Dendritic cell treated with granulocyte-macrophage colony-stimulating factor and Interleukin-4, amounts not matched to agents 40 ng/mL and 50 ng/mL, for 4 days (primary cell): Measurements from ENCODE around the gene ABI3.
A peak's percentile ranks its signal among the peaks of the same experiment; 100 is the strongest.

Experiments
- H3K27ac Mint-ChIP-seq: one replicate; pipeline ENCODE4 v1.8.0; 2022; ENCODE audit warnings: mild to moderate bottlenecking, mixed read lengths
- H3K27me3 Mint-ChIP-seq: one replicate; pipeline ENCODE4 v1.8.0; 2022; ENCODE audit warnings: mild to moderate bottlenecking, mixed read lengths
- H3K36me3 Mint-ChIP-seq: one replicate; pipeline ENCODE4 v1.8.0; 2022; ENCODE audit warnings: low read depth, mixed read lengths
- H3K4me1 Mint-ChIP-seq: one replicate; pipeline ENCODE4 v1.8.0; 2022; ENCODE audit warnings: low read depth, mixed read lengths
- H3K4me3 Mint-ChIP-seq: one replicate; pipeline ENCODE4 v1.8.0; 2022; ENCODE audit warnings: mild to moderate bottlenecking, moderate library complexity, mixed read lengths
- H3K9me3 Mint-ChIP-seq: one replicate; pipeline ENCODE4 v1.8.0; 2022; ENCODE audit warnings: mixed read lengths
- intact Hi-C: fragments of 100-400 bp; cut with micrococcal nuclease; formaldehyde crosslinking; loops from one replicate; pipeline ENCODE4 v1.15.0; 2022

The ABI3 gene

DNA sequence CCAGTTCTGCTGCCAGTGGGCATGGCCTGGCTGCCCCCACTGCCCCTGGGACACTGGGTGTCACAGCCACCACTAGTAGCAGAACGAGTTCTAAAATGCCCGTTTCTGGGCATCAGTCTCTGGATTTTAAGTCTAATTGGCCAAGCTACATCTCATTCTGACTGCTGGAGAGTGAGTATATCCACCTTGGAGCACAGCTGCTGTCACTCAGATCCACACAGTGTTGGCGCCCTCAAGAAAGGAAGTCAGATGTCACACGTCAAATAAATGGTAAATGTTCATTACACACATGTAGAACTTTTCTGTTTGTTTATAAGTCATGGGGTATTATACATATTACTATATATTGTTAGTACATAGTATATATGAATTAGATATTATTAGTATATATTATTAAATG, 19.6 kb upstream of the ABI3 start:
- Mint-ChIP-seq H3K27me3 (peaks cover 1% of the 10 kb centered on the region), H3K27ac (no peak overlapping the region), H3K9me3 (peaks cover 5% of the 10 kb centered on the region), H3K4me1 (peaks cover 38% of the 10 kb centered on the region), H3K4me3 (no peak overlapping the region), H3K36me3 (peaks cover 9% of the 10 kb centered on the region)
- intact Hi-C loops, result no loop called here

- H3K9me3 Mint-ChIP-seq, result no peaks in the 10 kb centered on the region
- peaks cover 7% of the 10 kb centered on the region for H3K36me3 Mint-ChIP-seq
- intact Hi-C loops, result no loop called here
- H3K27ac Mint-ChIP-seq, result peak overlapping the region; percentile 97
- H3K27me3 Mint-ChIP-seq, result no peaks in the 10 kb centered on the region
- peak overlapping the region; percentile 86 for H3K4me3 Mint-ChIP-seq
- H3K4me1 Mint-ChIP-seq, result peaks cover 43% of the 10 kb centered on the region
These were observed 19.0 kb upstream of the ABI3 start for GRCh38 chr17:49191409-49191916.

DNA sequence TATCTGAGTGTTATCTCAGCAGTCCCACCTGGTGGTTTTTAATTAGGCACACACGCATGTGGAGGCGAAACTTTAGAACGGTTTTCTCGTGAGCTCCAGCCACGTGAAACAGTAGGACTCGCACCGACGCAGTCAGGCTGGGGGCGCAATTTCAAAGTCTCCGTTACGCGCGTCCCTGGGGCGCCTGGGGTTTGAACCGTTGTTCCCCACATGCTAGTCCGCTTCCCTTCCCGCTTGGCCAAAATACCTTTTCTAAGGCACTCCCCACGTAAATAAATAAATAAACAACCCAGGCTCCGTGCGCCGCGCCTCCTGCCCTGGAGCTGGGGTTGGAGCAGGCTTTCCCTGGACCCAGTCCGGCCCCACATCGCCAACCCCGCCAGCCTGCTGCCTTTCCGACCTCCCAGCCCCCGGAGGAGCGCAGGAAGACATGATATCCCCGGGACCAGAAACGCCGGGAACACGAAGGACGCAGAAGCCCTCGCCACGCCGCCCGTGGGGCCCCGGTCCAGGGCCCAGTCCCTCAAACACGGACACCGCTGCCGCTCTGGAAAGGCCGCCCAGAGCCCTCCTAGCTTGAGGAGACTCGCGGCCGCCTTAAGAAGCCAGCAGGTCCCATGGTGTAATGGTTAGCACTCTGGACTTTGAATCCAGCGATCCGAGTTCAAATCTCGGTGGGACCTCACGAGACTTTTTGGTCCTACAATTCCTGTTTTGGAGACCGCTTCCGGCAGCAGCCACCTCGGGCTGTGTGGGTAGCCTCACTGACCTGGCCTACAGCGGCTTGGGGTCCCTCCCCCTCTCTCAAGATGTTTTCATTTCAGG, 18.4 kb upstream of the ABI3 start:
- Mint-ChIP-seq H3K4me3 (peak overlapping the region; percentile 86), H3K36me3 (peaks cover 7% of the 10 kb centered on the region), H3K9me3 (no peaks in the 10 kb centered on the region), H3K4me1 (peaks cover 46% of the 10 kb centered on the region), H3K27me3 (no peaks in the 10 kb centered on the region), H3K27ac (peak overlapping the region; percentile 97)
- intact Hi-C loops, result loop anchor here (2.0 kb wide), 1 partner anchor 27 kb away; no protein-coding TSS in a partner anchor

DNA sequence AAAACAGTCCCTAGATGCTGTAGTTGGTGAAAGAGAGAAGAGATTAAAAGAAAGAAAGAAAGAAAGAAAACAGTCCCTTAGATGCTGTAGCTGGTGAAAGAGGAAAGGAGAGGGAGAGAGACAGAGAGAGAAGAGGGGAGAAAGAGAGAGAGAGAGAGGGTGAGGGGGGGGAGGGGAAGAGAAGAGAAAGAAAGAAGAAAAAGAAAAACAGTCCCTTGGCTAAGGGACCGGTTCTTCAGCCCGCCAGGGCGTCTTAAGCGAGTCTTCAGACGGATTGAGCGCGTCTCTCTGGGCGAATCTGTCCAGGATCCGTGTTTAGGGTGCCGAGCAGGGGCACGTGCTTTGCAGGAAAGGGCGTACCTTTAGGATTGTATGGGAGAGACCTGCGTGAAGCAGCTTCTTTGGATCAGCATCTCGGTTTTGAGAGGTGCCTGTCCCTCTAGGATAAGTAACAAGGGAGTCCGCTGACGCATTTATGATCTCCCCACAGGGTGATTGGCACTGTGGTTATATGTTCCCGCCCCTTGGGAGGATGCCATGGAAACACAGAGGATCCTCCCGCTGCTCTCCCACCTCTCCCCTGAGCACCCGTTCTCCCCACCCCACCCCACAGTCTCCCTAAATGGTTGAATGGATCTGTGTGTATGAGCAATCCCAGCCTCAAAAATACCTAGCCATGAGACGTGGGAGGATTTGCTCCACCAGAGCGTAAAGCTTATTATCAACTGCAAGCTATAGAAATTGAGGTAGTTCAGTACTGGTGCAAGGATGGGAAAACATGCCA, 16.8 kb upstream of the ABI3 start:
- intact Hi-C loops, result loop anchor here (2.0 kb wide), 1 partner anchor 25 kb away; no protein-coding TSS in a partner anchor
- Mint-ChIP-seq H3K4me1 (peaks cover 46% of the 10 kb centered on the region), H3K4me3 (peak overlapping the region; percentile 86), H3K27ac (peak overlapping the region; percentile 97), H3K27me3 (no peaks in the 10 kb centered on the region), H3K36me3 (peaks cover 7% of the 10 kb centered on the region), H3K9me3 (no peaks in the 10 kb centered on the region)

- Mint-ChIP-seq H3K4me1 (peaks cover 46% of the 10 kb centered on the region), H3K4me3 (no peak overlapping the region), H3K36me3 (peaks cover 7% of the 10 kb centered on the region), H3K9me3 (no peaks in the 10 kb centered on the region), H3K27ac (peak overlapping the region; percentile 97), H3K27me3 (no peaks in the 10 kb centered on the region)
- intact Hi-C loops, result no loop called here
These were observed 16.3 kb upstream of the ABI3 start for GRCh38 chr17:49194297-49194607.

- Mint-ChIP-seq H3K36me3 (peaks cover 7% of the 10 kb centered on the region), H3K27ac (no peak overlapping the region), H3K4me3 (no peak overlapping the region), H3K27me3 (no peaks in the 10 kb centered on the region), H3K9me3 (no peaks in the 10 kb centered on the region), H3K4me1 (peaks cover 49% of the 10 kb centered on the region)
- intact Hi-C loops, result no loop called here
These were observed 14.8 kb upstream of the ABI3 start for GRCh38 chr17:49195751-49196150.

GRCh38 chr17:49196520-49196919, 14.0 kb upstream of the ABI3 start:
- H3K27ac Mint-ChIP-seq, result peak overlapping the region; percentile 30
- no peaks in the 10 kb centered on the region for H3K27me3 Mint-ChIP-seq
- peaks cover 48% of the 10 kb centered on the region for H3K4me1 Mint-ChIP-seq
- peaks cover 7% of the 10 kb centered on the region for H3K36me3 Mint-ChIP-seq
- no peaks in the 10 kb centered on the region for H3K9me3 Mint-ChIP-seq
- intact Hi-C loops, result no loop called here
- no peak overlapping the region for H3K4me3 Mint-ChIP-seq

GRCh38 chr17:49197346-49197998, 13.0 kb upstream of the ABI3 start:
- peaks cover 3% of the 10 kb centered on the region for H3K27me3 Mint-ChIP-seq

DNA sequence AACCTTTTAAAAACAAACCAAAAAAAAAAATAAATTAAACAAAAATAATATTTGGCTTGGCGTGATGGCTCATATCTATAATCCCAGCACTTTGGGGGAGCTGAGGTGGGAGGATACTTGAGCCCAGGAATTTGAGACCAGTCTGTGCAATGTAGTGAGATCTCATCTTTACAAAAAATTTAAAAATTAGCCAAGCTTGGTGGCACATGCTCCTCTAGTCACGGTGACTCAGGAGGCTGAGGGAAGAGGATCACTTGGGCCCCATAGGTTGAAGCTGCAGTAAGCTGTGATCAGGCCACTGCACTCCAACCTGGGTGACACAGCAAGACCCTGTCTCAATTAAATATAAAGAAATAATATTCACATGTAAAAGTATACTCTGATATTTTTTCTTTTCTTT, 12.3 kb upstream of the ABI3 start:
- intact Hi-C loops, result no loop called here
- Mint-ChIP-seq H3K36me3 (no peaks in the 10 kb centered on the region), H3K27ac (peak overlapping the region; percentile 8), H3K27me3 (peaks cover 3% of the 10 kb centered on the region), H3K9me3 (no peaks in the 10 kb centered on the region), H3K4me3 (no peak overlapping the region), H3K4me1 (peaks cover 49% of the 10 kb centered on the region)

More at GRCh38 chr17:49197346-49197998, 13.0 kb upstream of the ABI3 start:
- H3K36me3 Mint-ChIP-seq, result peaks cover under 1% of the 10 kb centered on the region
- H3K27ac Mint-ChIP-seq, result no peak overlapping the region
- no peak overlapping the region for H3K4me3 Mint-ChIP-seq
- peaks cover 49% of the 10 kb centered on the region for H3K4me1 Mint-ChIP-seq
- intact Hi-C loops, result no loop called here
- H3K9me3 Mint-ChIP-seq, result no peaks in the 10 kb centered on the region

DNA sequence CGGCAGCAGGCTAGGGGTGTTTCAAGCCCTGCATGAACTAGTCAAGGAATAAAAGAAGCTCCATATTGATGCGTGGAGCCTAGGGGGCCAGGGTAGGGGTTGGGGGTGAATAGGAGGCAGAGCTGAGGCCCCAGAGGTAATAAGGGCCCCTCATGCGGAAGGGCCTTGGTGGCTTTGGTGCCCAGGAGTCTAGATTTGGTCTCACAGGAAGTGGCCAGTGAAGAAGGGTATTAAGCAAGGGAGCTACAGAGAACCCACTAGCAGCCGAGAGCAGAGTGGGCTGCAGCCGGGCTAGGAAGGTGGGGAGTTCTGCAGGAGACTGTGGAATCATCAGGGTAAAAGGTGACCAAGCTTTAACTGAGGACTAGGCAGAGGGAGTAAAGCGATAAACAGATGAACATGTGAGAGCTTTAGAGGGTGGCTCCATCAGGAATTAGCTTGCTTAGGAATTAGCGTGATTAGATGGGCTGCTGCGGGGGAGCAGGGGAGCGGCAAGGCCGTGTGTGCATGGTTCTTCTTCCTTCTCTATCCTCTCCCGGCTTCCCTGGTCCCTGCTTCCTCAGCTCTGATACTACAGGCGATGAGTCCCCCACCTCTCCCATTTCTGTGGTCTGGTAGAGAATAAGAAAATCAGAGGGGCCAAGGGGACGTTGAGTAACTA, 10.0 kb upstream of the ABI3 start:
- H3K27me3 Mint-ChIP-seq, result peaks cover 11% of the 10 kb centered on the region
- H3K4me3 Mint-ChIP-seq, result no peak overlapping the region
- H3K4me1 Mint-ChIP-seq, result peaks cover 55% of the 10 kb centered on the region
- no peaks in the 10 kb centered on the region for H3K36me3 Mint-ChIP-seq
- intact Hi-C loops, result no loop called here
- no peaks in the 10 kb centered on the region for H3K9me3 Mint-ChIP-seq
- no peak overlapping the region for H3K27ac Mint-ChIP-seq

- Mint-ChIP-seq H3K4me3 (no peak overlapping the region), H3K9me3 (no peaks in the 10 kb centered on the region), H3K27me3 (peaks cover 15% of the 10 kb centered on the region), H3K27ac (no peak overlapping the region), H3K36me3 (no peaks in the 10 kb centered on the region), H3K4me1 (peaks cover 53% of the 10 kb centered on the region)
- intact Hi-C loops, result no loop called here
These were observed 9.0 kb upstream of the ABI3 start for GRCh38 chr17:49201481-49201927.

DNA sequence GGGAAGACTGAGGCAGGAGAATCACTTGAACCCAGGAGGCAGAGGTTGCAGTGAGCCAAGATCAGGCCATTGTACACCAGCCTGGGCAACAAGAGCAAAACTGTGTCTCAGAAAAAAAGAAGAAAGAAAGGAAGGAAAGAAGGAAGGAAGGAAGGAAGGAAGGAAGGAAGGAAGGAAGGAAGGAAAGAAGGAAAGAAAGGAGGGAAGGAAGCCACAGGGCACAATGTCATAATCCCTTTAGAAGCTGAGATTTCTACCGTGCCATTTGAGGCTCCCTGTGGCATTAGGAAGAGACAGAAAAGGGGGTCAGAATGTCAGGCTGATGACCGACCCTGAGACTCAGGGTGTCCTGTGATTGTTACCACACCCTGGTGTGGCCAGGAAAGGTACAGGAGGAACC, 6.7 kb upstream of the ABI3 start:
- intact Hi-C loops, result no loop called here
- peak overlapping the region; percentile 12 for H3K27ac Mint-ChIP-seq
- H3K4me3 Mint-ChIP-seq, result no peak overlapping the region
- H3K36me3 Mint-ChIP-seq, result no peaks in the 10 kb centered on the region
- peaks cover 17% of the 10 kb centered on the region for H3K27me3 Mint-ChIP-seq
- H3K9me3 Mint-ChIP-seq, result no peaks in the 10 kb centered on the region
- H3K4me1 Mint-ChIP-seq, result peaks cover 67% of the 10 kb centered on the region

- Mint-ChIP-seq H3K4me1 (peaks cover 74% of the 10 kb centered on the region), H3K27me3 (peaks cover 17% of the 10 kb centered on the region), H3K9me3 (no peaks in the 10 kb centered on the region), H3K4me3 (no peak overlapping the region), H3K27ac (peak overlapping the region; percentile 12), H3K36me3 (no peaks in the 10 kb centered on the region)
- intact Hi-C loops, result no loop called here
These were observed 6.0 kb upstream of the ABI3 start for GRCh38 chr17:49204516-49204915.
